GM19351 (cell line): Measurements from ENCODE around the gene GNG2.
A peak's percentile ranks its signal among the peaks of the same experiment; 100 is the strongest.

Source experiments
- ATAC-seq: cut with Tn5 transposase; IDR thresholded peaks from one replicate; pipeline ENCODE4 v1.9.1; 2021; ENCODE audit warnings: mild to moderate bottlenecking, moderate library complexity; ENCODE audit not compliant: unreplicated experiment

The GNG2 gene

DNA sequence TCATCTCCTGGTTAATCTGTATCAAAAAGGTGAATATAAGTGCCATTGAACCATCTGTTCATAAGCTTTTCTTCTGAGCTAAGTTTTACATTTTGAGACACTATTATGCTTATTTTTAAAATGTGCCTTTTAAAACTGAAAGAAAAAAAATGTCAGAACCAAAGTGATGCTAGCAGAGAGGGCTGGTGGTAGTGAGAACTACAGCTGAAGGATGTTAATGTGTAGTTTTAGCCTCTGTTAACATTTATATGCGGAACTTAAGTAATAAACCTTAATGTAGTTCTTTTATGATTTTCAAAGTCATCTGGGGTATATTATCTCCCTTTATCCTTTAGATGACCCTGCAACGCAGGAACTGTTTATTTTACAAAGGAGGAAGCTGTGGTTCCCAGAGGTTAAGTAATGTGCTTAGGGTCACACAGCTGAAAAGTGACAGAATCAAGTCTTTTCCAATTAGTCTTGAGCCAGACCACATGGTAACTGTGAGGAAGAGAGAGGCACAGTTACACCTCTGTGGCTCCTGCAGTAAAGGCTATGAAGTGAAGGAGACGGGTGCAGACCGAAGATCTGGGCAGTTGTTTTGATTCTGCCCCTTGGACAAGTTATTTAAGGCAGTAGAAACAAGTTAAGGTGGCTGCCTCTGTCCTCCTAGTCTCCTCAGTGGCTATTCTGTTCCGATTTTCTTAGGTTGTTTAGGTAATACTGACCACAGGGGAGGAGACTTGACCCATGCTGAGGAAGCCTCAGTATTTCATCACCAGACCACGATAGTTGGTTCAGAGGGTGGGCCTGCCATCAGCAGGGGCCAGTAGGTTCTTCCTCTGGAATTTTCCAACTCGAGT is 23.9 kb downstream of the GNG2 start:
- peak; percentile 70 for ATAC-seq

DNA sequence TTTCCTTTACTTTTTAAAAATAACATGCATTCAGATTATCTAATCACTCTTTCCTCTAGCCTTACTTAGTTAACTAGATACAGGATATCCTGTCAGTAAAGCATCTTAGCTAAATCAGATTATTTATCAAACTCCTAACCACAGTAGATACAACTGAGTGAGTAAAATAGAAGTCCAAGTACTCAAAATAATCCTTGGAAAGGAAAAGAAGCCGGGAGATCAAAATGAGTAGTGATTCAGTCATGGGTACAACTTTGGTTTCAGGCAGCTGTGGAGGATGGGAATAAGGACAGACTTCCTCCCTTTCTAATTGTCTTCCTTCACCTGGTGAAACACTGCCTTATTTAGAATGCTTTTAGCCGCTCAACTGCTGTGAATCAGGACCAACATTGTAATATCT is 29.4 kb downstream of the GNG2 start:
- ATAC-seq, result no peak

DNA sequence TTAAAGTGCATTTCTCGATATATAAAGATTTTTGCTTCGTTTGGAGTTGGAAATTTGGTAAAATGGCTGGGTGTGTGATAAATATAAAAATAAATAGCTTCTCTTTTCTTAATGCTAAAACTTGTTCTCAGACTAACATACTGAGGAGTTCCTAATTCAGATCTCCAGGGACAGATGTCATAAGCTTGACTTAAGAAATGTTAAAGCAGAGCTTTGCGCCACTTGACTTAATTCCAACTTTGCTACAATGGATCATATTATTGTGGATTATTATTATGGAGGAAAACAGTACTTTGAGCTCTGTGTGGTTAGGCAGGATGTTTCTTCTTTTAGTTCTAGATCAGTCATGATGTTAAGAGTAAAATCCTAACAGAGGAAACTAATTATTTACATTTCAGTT is 33.8 kb downstream of the GNG2 start:
- no peak for ATAC-seq

DNA sequence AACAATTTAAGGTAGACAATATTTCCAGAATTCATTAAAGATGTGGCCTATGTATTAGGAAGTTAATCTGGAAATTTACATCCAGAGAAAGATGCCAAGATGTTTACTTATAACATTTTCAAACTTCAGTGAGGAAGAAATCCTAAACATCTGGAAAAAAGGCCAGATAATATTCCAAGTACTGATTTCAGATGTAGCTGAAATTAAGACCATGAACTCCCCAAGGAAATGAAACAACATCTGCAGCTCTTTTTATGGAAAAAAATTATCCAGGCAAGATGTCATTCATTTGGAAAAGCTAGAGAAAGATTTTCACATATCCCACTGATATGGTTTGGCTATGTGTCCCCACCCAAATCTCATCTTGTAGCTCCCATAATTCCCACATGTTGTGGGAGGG is 35.0 kb downstream of the GNG2 start:
- no peak for ATAC-seq

DNA sequence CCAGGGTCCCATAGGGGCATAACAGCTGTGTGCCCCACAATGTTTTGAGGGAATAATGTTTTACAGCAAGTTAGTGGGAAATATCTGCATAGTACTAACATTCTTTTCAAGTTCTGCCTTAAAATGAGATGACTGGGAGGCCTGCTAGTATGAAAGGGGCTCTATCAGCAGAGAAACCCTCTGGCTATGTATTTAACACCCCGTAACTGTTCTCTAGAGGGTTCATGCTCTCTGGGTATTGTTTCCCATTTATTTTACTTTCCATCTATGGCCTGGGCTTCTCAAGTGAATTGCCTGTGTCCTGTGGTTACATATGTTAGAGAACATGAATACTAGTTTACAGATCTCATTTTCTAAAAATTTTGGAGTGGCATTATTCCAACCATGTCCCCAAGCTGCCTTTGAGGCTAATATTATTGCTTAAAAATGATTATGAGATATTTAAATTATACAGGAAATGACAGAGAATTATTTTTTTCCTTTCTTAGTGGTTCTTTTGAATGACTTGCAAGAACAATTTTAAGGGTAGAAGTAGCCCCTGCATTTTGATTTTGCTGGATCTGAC is 37.5 kb downstream of the GNG2 start:
- no peak for ATAC-seq

DNA sequence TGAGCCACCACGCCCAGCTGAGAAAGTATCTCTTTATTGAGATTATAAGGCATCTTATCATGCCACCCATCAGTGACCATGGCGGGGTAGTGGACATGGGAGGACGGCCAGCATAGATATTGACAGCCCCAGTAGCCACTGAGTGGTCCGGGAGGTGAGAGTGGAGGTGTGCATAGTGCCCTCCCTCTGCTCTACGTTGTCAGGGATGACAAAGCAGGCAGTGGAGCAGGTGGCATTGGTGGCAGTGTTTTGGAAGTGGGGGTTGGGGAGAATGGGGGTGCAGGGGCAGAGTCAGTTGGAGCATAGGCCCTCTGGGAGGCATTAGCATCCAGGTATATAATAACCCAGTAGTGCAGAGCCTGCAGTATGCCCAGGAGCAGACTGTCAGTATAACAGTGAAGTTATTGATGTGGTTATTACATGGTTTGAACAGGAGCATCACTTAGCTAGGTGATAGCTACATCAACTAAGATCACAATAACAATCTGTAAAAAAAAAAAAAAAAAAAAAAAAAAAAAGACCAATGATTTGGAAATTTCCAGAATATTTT is 41.1 kb downstream of the GNG2 start:
- ATAC-seq, result no peak

DNA sequence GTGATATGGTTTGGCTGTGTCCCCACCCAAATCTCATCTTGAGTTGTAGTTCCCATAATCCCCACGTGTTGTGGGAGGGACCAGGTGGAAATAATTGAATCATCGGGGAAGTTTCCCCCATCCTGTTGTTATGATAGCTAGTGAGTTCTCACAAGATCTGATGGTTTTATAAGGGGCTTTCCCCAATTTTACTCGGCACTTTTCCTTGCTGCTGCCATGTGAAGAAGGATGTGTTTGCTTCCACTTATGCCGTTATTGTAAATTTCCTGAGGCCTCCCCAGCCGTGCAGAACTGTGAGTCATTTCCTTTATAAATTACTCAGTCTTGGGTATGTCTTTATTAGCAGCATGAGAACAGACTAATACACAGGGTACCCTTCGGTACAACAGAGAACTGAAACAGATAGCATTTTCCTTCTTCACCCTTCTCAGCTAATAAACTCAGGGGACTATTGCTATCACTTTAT is 45.3 kb downstream of the GNG2 start:
- peak; percentile 71 for ATAC-seq

DNA sequence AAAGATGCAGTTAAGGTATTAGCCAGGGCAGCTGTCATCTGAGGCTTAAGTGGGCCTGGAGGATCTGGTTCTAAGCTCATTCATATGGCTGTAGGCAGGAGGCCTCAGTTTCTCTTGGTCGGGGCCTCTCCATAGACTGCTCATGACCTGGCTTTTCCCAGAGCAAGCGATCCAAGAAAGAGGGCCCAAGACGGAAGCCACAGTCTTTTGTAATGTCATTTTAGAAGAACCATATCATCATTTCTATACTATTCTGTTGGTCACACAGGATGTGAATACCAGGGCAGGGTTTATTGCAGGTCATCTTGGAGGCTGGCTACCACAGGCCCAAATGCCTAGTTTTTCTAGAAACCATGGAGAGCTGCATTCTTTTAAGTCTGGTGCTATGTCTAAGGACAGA is 47.7 kb downstream of the GNG2 start:
- no peak for ATAC-seq

DNA sequence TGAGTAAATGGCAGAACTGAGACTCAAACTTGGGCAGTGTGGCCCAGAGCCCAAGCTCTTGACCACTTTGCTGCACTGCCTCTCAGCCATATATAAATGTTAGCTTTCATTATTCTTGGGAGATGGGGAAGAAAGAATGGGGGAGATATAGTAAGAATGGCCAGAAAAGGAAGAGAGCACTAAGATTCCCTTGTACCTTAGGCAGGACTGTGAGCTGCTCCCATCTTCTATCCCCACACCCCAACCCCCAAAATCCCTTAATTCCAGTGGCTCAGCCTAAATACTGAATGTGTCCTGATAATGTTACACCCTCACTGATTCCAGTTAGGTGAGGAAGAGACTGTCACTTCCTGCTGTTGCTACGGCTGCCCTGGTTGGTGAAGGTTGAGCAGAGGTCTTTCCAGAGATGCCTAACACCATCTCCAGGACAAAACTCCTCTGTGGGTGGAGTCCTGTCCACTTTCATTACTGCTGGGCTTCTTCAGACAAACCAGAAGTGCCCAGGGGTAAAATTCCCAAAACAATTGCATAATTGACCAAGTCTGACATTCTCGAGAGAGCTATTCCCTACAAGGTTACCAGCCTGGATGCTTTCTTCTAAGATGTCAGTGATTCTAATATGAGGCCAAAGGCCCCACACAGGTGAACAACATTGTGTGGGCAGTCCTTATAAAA is 51.8 kb downstream of the GNG2 start:
- no peak for ATAC-seq

DNA sequence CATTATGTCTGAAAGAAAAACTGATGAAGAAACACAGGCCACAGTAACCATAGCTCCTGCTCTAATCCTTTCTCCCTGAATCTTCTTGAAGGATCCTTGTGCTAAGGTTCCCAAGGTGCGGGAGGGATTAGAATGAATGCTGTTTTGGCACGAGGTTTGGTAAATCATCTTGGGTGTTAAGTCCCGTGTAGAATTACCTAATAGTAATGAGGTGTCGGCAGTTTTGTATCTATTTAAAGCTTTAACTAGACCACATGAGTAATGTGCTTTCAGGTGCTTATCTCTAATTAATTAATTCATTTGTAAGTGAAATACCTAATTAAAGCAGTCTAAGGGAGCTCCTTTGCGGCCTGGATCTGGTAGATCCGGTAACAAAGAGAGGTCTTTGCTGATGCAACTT is 53.9 kb downstream of the GNG2 start:
- ATAC-seq, result no peak

DNA sequence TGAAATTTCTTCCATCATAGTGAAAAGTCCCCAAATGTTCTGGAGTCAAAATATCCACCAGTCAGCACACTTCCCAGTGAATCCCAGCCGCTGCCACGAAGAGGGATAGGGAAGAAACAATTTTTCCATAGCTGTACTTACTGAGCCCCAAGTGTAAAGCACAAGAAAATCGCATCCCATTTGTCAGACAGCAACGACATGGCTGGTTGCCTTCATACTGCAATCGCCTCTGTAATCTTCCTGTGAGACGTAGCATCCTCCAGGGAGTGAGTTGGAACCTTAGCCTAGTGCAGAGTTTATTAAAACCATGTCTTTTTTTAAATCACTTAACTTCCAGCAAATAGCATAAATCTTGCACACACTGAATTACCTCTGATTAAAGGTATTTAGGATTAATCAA is 56.8 kb downstream of the GNG2 start:
- no peak for ATAC-seq

DNA sequence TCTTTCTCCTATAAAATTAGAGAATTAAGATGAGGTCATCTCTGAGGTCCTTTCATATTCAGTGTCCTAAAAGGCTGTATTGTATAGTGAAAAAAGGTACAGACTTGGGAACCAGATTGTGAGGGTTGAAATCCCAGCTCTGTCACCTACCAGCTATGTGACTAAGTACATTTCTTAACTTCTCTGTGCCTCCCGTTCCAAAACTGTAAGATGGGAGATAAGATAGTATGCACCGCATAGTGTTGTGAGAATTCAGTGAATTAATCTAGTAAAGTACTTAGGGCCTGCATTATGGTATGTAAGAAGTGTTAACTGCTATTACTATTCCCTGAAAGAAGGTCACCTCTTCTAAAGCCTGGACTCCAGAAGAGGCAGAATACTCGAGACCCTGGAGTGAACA is 60.6 kb downstream of the GNG2 start:
- ATAC-seq, result no peak

DNA sequence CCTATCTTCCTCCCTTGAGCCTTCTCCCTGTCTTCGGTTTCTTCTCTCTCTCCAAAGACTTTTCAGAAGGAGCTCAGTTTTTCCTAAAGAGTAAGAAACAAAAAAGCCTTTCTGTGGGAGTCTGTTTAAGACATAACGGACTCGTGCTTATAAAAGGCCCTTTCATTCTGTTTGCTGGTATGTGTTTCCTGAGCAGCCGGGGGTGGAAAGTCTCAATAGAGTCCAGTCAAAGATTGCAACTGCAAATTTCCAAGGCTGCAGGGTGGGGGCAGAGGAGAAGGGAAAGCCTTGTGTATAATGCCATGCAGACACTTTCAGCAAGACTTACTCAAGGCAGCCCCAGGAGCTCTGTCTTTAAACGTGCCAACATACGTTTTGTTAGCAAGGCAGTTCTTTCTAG is 62.2 kb downstream of the GNG2 start:
- no peak for ATAC-seq

DNA sequence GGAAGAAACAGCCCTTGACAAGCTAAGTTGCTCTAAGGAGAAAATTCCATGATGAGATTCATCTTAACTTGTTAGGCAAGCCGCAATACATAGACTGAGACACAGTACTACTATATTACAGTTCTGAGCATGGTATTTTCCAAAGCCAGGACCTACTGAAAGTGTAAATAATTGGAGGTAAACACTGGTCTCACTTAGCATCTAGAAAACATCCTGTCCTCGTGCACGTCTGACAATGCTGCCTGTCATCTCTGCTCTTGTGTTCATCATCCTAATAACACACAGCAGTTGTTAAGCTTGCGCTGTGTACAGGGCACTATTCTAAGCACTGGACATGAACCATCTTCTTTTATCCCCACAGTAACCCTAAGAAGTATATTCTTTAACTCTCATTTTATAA is 64.2 kb downstream of the GNG2 start:
- ATAC-seq, result no peak

DNA sequence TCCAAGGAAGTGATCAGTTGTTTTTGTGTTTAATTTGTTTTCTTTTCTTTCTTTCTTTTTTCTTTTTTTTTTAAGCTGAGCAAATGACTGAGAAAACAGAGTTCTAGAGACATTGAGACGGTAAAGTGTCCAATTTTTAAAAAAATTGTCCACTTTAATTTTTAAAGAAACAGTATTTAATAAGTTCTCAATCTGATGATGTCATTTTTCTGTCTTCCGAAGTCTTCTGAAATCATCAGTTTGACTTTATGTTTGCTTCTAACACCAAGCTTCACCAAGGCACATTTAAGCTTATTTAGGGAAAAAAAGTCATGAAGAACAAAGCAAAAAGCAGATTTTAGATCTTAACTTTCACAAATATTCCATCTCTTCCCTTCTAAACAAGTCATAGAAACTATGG is 65.6 kb downstream of the GNG2 start:
- no peak for ATAC-seq

DNA sequence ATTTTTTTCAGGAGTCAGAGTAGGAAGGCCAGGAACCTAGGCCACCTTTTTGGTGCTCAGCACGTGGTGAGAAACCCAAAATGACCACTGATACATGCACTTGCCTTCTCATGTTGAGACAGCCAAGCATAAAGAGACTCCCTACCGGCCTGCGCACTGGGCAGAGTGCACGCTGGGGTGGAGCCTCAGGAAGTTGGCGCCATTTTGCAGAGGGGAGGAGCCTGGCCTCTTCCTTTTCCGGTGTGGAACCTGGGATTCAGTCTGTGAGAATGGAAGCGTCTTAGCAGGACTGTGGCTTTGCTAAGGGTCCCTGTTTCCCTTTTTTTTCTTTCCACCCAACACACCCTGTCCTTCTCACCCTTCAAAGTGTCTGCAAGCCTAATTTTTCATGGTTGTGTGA is 66.0 kb downstream of the GNG2 start:
- ATAC-seq, result no peak

DNA sequence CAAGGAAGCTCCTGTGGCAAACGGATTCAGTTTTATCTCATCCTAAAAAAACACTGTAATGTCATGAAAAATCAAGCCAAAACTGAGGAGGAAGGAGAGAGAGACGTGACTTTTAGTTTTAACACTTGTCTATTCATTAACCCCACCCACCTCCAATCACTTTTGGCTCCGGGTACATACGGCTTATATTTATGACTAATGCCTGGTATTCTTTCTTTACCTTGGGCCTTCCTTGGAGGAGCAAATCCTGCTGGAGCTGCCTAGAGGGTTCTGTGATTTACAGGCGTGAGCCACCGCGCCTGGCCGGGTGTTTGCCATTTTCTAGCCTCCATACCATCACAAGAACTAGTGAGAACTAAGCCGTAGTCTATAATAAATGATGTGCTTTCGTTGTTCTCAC is 68.2 kb downstream of the GNG2 start:
- ATAC-seq, result no peak

DNA sequence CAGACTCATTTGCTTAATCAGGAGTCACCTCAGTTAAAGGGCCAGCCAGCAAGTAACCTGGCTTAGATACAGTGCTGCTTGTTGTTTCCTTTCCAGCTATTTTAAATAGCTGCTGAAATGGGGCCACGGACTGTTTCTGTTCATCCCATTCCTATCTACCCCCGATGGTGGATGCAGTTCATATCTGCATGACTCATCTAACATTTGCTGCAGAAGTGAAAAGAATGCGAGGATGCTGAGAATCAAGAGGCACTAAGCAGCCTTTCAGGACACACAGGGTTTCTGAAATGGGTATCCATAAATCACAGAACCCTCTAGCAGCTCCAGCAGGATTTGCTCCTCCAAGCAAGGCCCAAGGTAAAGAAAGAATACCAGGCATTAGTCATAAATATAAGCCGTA is 68.8 kb downstream of the GNG2 start:
- no peak for ATAC-seq

DNA sequence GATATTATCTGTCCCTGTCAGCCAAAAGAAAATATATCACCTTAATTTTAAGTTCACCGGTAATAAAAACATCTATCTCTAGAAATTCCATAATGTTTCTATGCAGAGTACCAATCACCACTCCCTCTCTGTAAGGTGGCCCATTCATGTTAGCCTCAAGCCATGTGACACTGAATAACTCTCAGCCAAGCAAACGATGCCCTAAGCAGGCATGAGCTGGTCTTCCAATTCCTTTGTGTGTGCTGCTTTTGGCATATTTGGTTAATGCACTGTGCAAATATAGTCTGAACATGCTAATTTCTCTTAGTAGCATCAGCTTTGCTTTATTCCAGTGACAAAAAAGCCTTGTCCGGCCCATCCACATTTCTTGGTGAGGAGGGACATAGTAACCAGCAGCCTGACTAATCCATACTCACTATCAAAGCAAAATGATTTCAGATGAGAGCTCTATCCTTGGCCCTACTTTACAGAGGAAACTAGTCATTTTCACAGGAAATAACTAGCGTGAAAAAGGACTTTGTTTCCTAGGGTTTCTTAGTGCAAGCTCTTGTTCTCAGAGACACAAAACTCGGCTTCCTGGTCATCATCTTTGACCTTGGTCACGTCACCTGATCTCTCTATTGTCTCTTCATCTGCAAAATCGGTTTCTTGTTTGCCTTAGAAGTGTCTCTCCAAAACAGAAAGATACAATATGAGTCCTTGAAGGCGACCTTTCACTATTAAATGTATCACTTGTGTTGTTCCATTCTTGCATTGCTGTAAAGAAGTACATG is 69.7 kb downstream of the GNG2 start:
- no peak for ATAC-seq

DNA sequence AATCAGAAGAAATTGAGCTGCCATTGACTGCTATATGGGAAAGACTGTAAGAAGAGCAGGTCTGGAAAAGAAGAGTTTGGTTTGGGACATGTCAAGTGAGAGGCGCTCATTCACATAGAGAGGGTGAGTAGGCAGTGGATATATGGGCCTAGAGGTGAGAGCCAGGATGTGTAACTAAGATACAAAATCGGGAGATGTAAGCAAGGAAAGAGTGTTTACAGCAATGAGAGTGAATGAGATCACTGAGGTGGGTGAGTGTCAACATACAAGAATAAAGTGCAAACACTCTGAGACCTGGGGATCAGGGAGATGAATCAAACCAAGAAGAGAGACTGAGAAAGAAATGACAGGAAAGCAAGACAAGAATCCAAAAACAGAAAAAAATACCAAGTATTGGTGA is 70.9 kb downstream of the GNG2 start:
- ATAC-seq, result no peak

DNA sequence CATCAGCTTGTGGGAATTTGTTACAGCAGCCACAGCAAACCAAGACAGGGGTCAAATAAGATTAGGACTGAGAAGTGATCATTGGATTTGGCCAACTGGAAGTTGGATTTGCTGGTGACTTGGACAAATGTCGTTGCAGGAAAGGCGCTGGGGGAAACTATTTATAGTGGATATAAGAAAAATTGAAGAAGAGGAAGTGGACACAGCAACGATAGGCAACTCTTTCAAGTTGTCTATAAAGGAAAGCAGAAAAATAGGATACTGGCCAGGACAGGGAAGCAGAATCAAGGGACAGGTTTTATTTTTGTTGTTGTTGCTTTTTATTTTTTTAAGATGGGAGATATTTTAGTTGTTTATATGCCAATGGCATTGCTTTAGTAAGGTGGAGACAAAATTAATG is 72.8 kb downstream of the GNG2 start:
- no peak for ATAC-seq
